GM21723 (cell line): ENCODE measurements around the gene CSRP1.
A peak's percentile ranks its signal among the peaks of the same experiment; 100 is the strongest.
"Not testable (repeated sequence)": the region's sequence is repeated elsewhere in the genome, so short reads cannot be mapped to it uniquely, and the experiment has no call there.

Source experiments
- ATAC-seq: cut with Tn5 transposase; IDR thresholded peaks from one replicate; pipeline ENCODE4 v1.9.1; 2021; ENCODE audit warnings: mild to moderate bottlenecking, moderate library complexity; ENCODE audit not compliant: unreplicated experiment

The CSRP1 gene

DNA sequence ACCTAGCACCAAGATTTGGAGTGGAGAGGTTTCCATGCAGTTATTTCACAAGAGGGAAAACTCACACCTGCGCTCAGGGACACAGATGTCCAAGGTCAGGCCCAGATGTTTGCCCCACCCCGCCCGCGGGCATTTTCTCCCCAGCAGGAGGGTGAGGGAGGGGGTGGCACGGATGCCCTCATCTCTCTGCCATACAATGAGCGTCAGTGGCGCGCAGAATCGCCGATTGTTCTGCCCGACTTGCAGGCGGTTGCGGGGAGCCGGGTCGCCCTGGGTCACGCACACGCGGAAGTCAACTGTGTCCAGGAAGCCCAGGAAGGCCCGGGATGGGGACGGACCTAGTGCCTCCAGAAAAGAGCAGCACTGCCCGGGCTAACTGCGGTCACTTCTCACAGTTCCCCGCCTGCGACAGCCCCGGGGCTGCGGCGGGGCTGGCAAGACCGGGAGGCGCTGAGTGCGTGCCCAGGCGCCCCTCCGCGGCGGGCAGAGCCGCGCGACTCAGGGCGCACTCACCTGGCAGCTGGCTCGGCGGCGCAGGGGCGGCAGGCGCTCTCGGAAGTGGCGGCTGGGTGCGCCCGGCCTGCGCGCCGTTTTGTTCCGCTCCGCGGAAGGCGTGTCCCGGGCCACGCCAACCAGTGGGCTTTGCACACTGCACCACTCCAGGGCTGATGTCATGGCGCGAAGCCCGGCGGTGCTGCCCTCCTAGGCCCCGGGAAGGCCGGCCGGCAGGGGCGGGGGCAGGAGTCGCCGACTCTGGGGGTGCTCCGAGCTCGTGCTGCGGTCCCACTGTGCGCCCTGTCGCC lies at the start of gene CSRP1:
CSRP1 (minus strand) TSS at position 567 of the 803 bp plus-strand sequence. CDS start 10,820 bp downstream, outside the sequence.
- ATAC-seq, result peak; percentile 88

DNA sequence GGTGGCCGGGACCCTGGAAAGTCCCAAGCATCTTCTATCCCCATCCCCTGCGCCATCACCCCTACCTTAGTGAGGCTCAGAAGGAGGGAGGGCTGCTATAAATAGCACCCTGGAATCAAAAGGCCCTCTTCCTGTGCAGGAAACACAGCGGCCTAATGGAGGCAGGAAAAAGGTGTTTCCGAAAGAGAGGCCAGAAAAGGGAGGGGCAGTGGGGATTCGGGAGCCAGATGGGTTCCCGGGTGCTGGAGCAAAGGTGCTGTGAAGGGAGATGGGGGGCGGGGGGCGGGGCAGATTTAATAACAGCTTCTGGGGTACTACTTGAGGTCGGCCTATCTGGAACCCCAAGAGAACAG lies 48.6 kb upstream of the CSRP1 start:
- ATAC-seq, result no peak

GRCh38 chr1:201554789-201555592 lies 48.1 kb upstream of the CSRP1 start:
- no peak for ATAC-seq

DNA sequence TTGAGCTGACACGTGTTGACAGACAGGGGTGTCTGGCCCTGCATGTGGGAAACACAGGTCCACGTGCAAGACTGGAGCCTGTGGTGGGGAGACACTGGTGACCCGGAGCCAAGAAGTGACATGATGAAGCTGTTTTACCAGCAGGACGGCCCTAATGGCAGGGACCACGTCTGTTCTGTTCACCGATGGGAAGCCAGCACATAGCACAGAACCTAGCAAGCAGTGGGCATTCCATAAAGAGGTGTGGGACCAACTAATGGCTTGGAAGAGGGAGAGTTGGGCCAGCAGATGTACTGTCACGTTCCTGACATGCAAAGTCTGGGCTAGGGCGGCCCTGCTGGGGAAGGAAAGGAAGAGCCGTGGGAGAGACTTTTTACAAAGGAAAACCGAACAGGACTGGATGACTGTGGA lies 47.3 kb upstream of the CSRP1 start:
- ATAC-seq, result no peak

- ATAC-seq, result no peak
Measured at GRCh38 chr1:201553496-201554189, 46.7 kb upstream of the CSRP1 start.

DNA sequence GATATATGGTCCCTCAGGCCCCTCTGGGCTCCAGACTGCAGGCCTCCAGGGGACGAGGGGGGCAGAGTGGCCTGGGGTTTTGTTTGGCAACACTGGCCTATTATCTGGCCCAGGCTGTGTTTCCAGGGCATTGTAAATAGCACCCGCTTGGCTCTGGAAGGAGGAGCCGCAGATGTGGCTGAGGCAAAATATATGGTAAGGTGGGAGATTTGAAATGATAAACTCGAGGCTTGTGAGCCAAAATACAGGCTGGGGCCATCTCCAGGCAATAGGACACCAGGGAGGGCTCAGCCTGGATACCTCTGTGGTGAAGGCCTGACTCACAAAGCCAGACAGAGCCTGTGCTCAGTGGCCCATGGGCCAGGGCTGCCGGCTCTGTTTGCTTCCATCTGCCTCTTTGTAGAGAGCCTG lies 46.0 kb upstream of the CSRP1 start:
- no peak for ATAC-seq

DNA sequence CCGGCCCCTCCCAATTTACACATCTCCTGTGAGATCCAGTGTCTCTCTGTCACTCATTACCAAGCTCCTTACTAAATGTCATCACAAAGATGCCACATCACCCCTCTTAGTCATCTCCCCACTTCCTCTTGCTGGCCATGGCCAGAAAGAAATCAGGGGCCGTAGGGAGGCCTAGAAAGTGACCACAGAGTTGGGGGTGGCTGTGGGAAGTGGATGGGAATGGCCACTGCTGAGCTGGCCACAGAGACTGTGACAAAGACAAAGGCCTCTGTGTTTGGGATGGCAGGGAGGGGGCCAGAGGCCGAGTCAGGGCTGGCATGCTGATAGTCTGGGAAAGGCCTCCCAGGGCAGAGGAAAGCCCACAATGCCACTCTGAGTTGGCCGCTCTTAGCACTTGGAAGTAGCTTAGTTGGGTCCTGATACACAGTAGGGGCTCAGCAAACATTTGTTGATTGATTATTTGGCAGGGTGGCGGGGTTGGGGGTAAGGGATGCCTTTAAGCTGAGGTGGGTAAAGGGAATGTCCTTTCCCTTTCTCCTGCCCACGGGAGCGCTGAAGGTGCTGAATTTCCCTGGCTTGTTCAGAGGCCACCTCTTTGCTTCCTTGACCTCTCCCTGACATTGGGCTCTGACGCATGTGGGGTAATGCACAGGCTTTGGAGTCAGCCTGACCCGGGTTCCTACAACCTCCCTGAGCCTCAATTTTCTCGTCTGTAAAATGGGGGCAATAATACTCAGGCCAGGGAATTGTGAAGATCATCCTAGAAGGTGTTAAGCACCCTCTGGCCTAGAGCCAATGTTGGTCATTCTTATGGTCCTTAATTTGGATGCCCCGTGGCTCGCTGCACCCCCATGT lies 45.2 kb upstream of the CSRP1 start:
- ATAC-seq, result no peak

- ATAC-seq, result no peak
Measured at GRCh38 chr1:201551096-201551495, 44.2 kb upstream of the CSRP1 start.

GRCh38 chr1:201549522-201549921 lies 42.6 kb upstream of the CSRP1 start:
- not testable (repeated sequence) for ATAC-seq

GRCh38 chr1:201545851-201546492 lies 39.0 kb upstream of the CSRP1 start:
- no peak for ATAC-seq

- ATAC-seq, result no peak
Measured at GRCh38 chr1:201544710-201545109, 37.8 kb upstream of the CSRP1 start.

DNA sequence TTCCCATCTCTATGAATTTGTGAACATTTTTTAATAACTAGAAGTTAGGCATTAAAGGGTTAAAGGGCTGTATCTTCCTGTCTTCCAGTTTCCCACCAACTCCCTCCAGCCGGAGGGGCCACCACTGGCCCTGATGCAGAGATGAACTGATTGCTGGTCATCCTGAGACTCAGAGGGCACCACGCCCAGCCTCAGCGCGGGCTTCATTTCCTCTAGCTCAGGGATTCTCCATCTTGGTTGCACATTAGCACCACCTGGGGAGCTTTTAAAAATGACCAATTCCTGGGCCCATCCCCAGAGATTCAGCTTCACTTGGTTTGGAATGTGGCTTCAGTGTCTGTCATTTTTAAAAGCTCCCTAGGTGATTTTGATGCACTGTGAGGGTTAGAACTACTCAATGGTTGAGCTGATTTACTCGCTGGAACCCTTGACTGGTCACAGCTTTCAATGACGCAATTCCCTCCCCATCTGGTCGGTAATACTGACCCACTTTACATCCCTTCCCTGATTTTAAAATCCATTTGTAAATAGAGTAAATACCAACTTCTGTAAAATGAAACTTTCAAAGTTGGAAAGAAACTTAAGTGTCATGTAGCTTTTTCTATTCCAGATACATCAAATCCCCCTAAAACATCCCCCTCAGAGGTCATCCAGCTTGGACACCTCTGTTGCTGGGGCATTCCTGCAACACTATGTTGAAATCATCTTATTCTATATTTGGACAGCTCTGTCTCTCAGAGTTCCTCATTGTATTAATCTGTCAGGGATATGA lies 37.1 kb upstream of the CSRP1 start:
- no peak for ATAC-seq

DNA sequence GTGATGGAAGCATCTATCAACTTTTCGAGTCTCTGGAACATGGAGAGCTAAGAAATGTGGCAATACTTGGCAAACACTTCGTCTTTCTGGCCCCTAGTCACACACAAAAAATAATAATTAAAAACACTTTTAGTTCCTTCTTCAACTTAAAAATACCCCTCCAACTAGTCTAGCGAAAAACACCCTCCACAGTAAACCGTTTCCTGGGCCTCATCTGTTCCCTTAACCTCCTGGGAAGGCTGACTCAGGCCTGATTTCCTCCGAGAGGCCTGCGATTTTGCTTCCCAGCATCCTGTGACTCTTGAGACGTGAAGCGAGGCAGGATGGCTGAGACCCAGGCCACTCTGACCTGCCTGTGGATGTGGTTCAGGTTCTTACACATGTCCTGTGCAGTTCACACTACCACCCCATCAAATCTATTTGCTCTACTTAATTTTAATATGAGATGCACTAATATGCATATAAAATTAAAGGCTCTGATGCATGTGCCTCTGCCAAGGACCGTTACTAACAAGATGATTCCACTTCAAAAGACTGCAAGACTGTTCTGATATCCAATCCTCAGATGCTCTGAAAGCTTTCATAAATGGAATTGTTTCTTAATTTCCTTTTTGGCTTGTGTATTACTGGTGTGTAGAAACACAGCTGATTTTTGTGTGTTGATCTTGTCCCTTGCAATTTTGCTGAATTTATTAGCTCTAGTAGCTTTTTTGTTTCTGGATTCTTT lies 35.5 kb upstream of the CSRP1 start:
- ATAC-seq, result no peak

DNA sequence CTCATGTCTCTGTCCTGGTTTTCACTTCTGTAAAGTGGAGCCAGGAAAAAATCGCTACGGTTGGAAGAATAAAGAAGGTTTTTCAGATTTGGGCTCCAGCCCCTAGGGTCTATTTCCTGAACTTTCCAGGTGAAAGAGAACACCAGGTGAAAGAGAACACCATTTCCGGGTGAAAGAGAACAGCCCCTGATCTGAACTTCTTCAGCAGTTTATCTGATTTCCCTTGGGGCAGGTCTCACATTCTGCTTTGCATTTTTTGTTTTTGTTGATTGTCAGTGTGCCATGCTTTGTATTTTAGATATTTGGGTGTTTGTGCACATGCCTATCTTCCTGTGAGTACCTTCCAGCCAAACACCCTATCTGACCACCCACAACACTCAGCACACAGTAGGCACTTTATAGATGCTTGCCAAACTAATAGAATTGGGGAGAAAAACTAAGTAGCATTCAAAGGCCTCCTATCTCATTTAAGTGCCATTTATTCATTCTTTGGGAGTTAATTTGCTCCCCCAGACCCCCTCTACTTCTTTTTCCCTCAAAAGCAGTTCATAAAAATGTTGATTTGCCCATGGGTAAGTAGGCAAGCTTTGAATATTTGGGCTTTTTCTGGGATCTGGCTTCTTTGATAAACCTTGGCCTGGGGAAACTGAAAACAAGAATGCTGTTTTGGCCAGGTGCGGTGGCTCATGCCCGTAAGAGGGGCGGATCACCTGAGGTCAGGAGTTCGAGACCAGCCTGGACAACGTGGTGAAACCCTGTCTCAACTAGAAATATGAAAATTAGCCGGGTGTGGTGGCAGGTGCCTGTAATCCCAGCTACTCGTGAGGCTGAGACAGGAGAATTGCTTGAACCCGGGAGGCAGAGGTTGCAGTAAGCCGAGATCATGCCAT lies 34.2 kb upstream of the CSRP1 start:
- ATAC-seq, result no peak

GRCh38 chr1:201539561-201540431 lies 32.9 kb upstream of the CSRP1 start:
- no peak for ATAC-seq

DNA sequence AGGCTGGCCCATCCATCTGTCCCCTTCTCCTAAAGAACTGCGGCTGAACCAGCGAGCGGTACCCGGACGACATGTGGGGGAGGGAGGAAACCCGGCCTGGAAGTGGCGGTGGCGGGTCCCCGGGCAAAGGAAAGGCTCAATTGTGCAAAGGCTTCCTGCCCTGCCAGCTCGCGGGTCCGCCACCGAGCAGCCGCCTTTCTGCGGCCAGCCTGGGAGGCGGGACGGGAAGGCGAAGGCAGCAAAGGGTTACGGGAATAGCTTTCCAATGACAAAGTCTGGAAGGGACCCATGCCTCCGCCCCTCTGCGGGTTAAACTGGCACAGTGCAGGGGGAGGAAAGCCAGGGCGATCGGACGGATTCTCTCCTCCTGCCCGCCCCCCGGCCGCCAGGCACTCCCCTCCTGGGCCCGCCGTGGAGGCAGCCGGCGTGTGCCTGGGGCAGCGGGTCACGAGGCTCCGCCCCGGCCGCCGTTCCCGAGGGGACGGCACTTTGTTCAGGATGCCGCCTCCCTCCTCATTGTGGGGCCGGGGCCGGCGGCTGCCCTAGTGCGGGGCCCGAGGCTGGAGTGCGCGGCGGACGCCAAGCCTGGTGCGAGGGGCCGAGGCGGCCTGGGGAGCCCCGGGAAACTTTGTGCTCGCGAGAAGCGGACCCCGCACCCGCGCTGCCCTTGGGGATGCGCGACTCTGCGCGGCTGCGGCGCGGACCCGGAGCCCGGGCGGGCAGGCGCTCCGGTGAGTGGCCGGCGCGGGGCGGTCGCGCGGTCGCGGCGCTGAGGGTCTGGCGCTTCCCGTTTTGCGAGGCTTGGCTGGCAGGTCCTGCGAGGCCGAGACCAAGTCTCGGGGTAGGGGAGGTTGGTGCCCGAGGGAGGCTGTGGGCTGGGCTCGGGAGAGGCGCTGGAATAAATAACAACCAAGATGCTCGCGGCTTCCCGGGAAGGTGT lies 32.0 kb upstream of the CSRP1 start, which contains the start of gene NAV1:
NAV1 (plus strand) TSS at position 516 of the 940 bp plus-strand sequence. CDS start 83,758 bp downstream, outside the sequence.
- ATAC-seq, result no peak
